Measurements from ENCODE around the gene PTGDS.

- no peak for TF ChIP-seq ATF2 (IDR thresholded peaks at IDR 0.05; ENCODE audit: low read length)
- TF ChIP-seq KLF5 (IDR thresholded peaks at IDR 0.05; ENCODE audit: partially characterized antibody) = no peak
- no peak for TF ChIP-seq SRF (IDR thresholded peaks at IDR 0.05; ENCODE audit: low read depth in 2 of 2, low read length in 2 of 2)
- no peak for TF ChIP-seq ZNF592 (IDR thresholded peaks at IDR 0.05)
- TF ChIP-seq HDAC2 (IDR thresholded peaks at IDR 0.05) = no peak
- no peak for TF ChIP-seq REST (IDR thresholded peaks at IDR 0.05; ENCODE audit: low read depth, low read length)
- TF ChIP-seq RCOR1 (conservative IDR thresholded peaks at IDR 0.05; ENCODE audit: low read depth, low read length) = no peak
- no peak for TF ChIP-seq ZBTB33 (IDR thresholded peaks at IDR 0.05)
- TF ChIP-seq MEF2B (IDR thresholded peaks at IDR 0.05; ENCODE audit: partially characterized antibody, poor library complexity, severe bottlenecking) = no peak
Measured at GRCh38 chr9:136947955-136948510, 29.3 kb upstream of the PTGDS start.
